Measurements from ENCODE around the gene SLC2A5. TPM values are rescaled to one million over a fixed set of nuclear protein-coding genes. Genes with fewer than 3 reads are reported as not detected.

SLC2A5 gene
- total and polyA plus RNA-seq, 4 donors = 0.16 to 2.8 (median 1.5) TPM

- H3K36me3 ChIP-seq (ENCODE audit: control insufficient read depth in 4 of 4, insufficient read depth in 4 of 4, low read length in 4 of 4) = no peaks in the 10 kb centered on the region
- H3K4me3 ChIP-seq = no peak overlapping the region
- H3K9me3 ChIP-seq (ENCODE audit: control insufficient read depth in 4 of 4, insufficient read depth in 3 of 4, low read length in 3 of 4) = no peaks in the 10 kb centered on the region
- H3K27ac ChIP-seq (ENCODE audit: low read depth in 1 of 2, low read length in 1 of 2) = peak overlapping the region; percentile 20 to 40
- DNase-seq (peak; percentile 41 to 65 (median 51)), ATAC-seq (ENCODE audit: insufficient read depth, low FRiP score) (peak; percentile 68)
- no peak overlapping the region for H3K9ac ChIP-seq (ENCODE audit: insufficient read depth in 1 of 2, low read length in 2 of 2)
- peaks cover 0 to 6% (median 0%) of the 10 kb centered on the region in 5 donors for H3K4me1 ChIP-seq (ENCODE audit: control insufficient read depth in 5 of 5, insufficient read depth in 5 of 5, low read length in 5 of 5)
- WGBS, 2 donors = 59 to 69% methylated on average over 14 of the region's 14 CpGs
- no peaks in the 10 kb centered on the region for H3K27me3 ChIP-seq (ENCODE audit: control insufficient read depth in 3 of 3, insufficient read depth in 3 of 3, low read length in 2 of 3)
- TF ChIP-seq CTCF (IDR thresholded peaks at IDR 0.05; ENCODE audit: control extremely low read depth, extremely low read depth) = no peak
Measured at GRCh38 chr1:8985915-8986813, 83.3 kb downstream of the SLC2A5 start.

Small RNAs within 50 kb of the gene (small RNA-seq; reads per million reads assigned to genes)
- gene RF00424 (ENCODE audit: low replicate concordance) = not detected

Other genes starting within 250 kb of the SLC2A5 start
- 1,000 to 10,000 TPM in 1 of 2 donors, 100 to 1,000 TPM in 1; 449 to 1,342 TPM for gene ENO1, start 190.9 kb downstream of the SLC2A5 start, total RNA-seq
- gene ENO1, start 190.9 kb downstream of the SLC2A5 start, polyA plus RNA-seq = 1,000 to 10,000 TPM in 1 of 2 donors, 100 to 1,000 TPM in 1; 577 to 1,784 TPM
- not detected for gene CA6, start 123.8 kb downstream of the SLC2A5 start, total RNA-seq
- gene CA6, start 123.8 kb downstream of the SLC2A5 start, polyA plus RNA-seq = under 1 TPM in 1 of 2 donors, not detected in 1; 0.03 TPM
- not detected for gene SLC2A7, start 43.2 kb downstream of the SLC2A5 start, total RNA-seq
- under 1 TPM in 1 of 2 donors, not detected in 1; 0.05 TPM for gene SLC2A7, start 43.2 kb downstream of the SLC2A5 start, polyA plus RNA-seq
- 10 to 100 TPM; 10.0 to 29.3 TPM for gene GPR157, start 59.5 kb upstream of the SLC2A5 start, total RNA-seq
- 1 to 10 TPM; 3.7 to 4.6 TPM for gene GPR157, start 59.5 kb upstream of the SLC2A5 start, polyA plus RNA-seq
- gene H6PD, start 165.1 kb upstream of the SLC2A5 start, total RNA-seq = 10 to 100 TPM; 43.1 to 59.8 TPM
- 10 to 100 TPM; 21.5 to 22.6 TPM for gene H6PD, start 165.1 kb upstream of the SLC2A5 start, polyA plus RNA-seq
- 10 to 100 TPM in 1 of 2 donors, 1 to 10 TPM in 1; 9.5 to 23.8 TPM for gene SPSB1, start 223.3 kb upstream of the SLC2A5 start, total RNA-seq
- gene SPSB1, start 223.3 kb upstream of the SLC2A5 start, polyA plus RNA-seq = 10 to 100 TPM; 19.5 to 25.9 TPM

Data from lung (tissue), 13 donors.